Nephron (organoid): Measurements from ENCODE around the gene PSAPL1.
A peak's percentile ranks its signal among the peaks of the same experiment; 100 is the strongest.

Source experiments
- H3K27ac Mint-ChIP-seq, 3 experiments: 2 replicates each; pipeline ENCODE4 v1.8.0; 2020; ENCODE audit warnings: mixed read lengths in 3 of 3, mild to moderate bottlenecking in 2 of 3, moderate library complexity in 1 of 3
- H3K27me3 Mint-ChIP-seq: 2 replicates; pipeline ENCODE4 v1.8.0; 2021; ENCODE audit warnings: low read depth, mild to moderate bottlenecking, moderate library complexity, mixed read lengths
- H3K36me3 Mint-ChIP-seq: 2 replicates; pipeline ENCODE4 v1.8.0; 2020; ENCODE audit warnings: low read depth, mixed read lengths
- H3K4me1 Mint-ChIP-seq: 2 replicates; pipeline ENCODE4 v1.8.0; 2020; ENCODE audit warnings: mixed read lengths
- H3K4me3 Mint-ChIP-seq, 3 experiments: 2 replicates each; pipeline ENCODE4 v1.8.0; 2020; ENCODE audit warnings: mild to moderate bottlenecking in 3 of 3, mixed read lengths in 3 of 3, moderate library complexity in 2 of 3
- H3K9me3 Mint-ChIP-seq: 2 replicates; pipeline ENCODE4 v1.8.0; 2020; ENCODE audit warnings: mixed read lengths
- TF ChIP-seq, protein P1 (sequence below), 3 experiments: fragments of 200-600 bp; sonication (generic); IDR thresholded peaks; one replicate each; pipeline ENCODE4 v1.5.0; 2021; ENCODE audit warnings: antibody characterized with exemption in 3 of 3; ENCODE audit not compliant: unreplicated experiment in 3 of 3

The PSAPL1 gene

GRCh38 chr4:7475207-7475606 is 40.5 kb upstream of the PSAPL1 start:
- H3K9me3 Mint-ChIP-seq: no peaks in the 10 kb centered on the region
- H3K4me1 Mint-ChIP-seq: peaks cover 27% of the 10 kb centered on the region
- TF ChIP-seq, protein P1, sequence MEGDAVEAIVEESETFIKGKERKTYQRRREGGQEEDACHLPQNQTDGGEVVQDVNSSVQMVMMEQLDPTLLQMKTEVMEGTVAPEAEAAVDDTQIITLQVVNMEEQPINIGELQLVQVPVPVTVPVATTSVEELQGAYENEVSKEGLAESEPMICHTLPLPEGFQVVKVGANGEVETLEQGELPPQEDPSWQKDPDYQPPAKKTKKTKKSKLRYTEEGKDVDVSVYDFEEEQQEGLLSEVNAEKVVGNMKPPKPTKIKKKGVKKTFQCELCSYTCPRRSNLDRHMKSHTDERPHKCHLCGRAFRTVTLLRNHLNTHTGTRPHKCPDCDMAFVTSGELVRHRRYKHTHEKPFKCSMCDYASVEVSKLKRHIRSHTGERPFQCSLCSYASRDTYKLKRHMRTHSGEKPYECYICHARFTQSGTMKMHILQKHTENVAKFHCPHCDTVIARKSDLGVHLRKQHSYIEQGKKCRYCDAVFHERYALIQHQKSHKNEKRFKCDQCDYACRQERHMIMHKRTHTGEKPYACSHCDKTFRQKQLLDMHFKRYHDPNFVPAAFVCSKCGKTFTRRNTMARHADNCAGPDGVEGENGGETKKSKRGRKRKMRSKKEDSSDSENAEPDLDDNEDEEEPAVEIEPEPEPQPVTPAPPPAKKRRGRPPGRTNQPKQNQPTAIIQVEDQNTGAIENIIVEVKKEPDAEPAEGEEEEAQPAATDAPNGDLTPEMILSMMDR (IDR thresholded peaks at IDR 0.05; ENCODE audit: unreplicated experiment in 3 of 3): no peak
- H3K4me3 Mint-ChIP-seq: no peak overlapping the region
- H3K36me3 Mint-ChIP-seq: no peaks in the 10 kb centered on the region
- H3K27me3 Mint-ChIP-seq: peaks cover 16% of the 10 kb centered on the region
- H3K27ac Mint-ChIP-seq: no peak overlapping the region

- H3K4me1 Mint-ChIP-seq: peaks cover 27% of the 10 kb centered on the region
- H3K4me3 Mint-ChIP-seq: no peak overlapping the region
- H3K9me3 Mint-ChIP-seq: no peaks in the 10 kb centered on the region
- no peak overlapping the region for H3K27ac Mint-ChIP-seq
- H3K27me3 Mint-ChIP-seq: peaks cover 18% of the 10 kb centered on the region
- no peaks in the 10 kb centered on the region for H3K36me3 Mint-ChIP-seq
- TF ChIP-seq, protein P1 (IDR thresholded peaks at IDR 0.05; ENCODE audit: unreplicated experiment in 3 of 3): no peak
Measured at GRCh38 chr4:7474320-7474719, 39.6 kb upstream of the PSAPL1 start.

- no peaks in the 10 kb centered on the region for H3K36me3 Mint-ChIP-seq
- no peak overlapping the region for H3K4me3 Mint-ChIP-seq
- H3K27me3 Mint-ChIP-seq: peaks cover 15% of the 10 kb centered on the region
- no peaks in the 10 kb centered on the region for H3K9me3 Mint-ChIP-seq
- TF ChIP-seq, protein P1 (IDR thresholded peaks at IDR 0.05; ENCODE audit: unreplicated experiment in 3 of 3): no peak
- H3K4me1 Mint-ChIP-seq: peaks cover 27% of the 10 kb centered on the region
- H3K27ac Mint-ChIP-seq: no peak overlapping the region
Measured at GRCh38 chr4:7473081-7473480, 38.4 kb upstream of the PSAPL1 start.

DNA sequence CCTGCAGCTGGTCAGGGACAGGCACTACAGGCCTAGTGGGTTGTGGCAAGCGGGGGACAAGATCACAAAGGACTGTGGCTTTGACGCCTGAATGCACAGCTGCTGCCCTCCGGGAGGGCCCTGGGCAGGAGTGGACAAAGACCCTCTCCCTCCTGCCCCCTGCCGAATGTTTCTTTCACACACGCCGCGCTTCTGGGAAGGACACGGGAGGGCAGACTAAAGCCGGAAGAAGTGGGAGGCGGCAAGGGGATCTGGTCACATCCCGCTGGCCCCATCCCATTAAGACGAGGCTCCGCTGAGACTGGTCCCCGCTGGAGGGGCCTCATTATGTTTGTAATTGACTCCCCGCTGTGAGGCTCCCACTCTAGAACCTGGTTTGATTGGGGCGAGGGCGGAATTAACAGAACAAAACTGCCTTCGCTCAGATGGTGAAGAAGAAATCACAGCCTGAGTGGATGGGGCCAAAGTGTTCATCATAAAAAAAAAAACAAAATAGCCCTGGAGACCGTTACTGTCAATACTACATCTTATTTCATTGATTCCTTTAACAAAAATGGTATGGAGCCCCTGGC is 37.8 kb upstream of the PSAPL1 start:
- H3K4me1 Mint-ChIP-seq: peaks cover 27% of the 10 kb centered on the region
- no peak overlapping the region for H3K4me3 Mint-ChIP-seq
- H3K9me3 Mint-ChIP-seq: no peaks in the 10 kb centered on the region
- peaks cover 15% of the 10 kb centered on the region for H3K27me3 Mint-ChIP-seq
- no peaks in the 10 kb centered on the region for H3K36me3 Mint-ChIP-seq
- peak overlapping the region in 1 of 3 experiments; percentile 42 for H3K27ac Mint-ChIP-seq
- TF ChIP-seq, protein P1 (IDR thresholded peaks at IDR 0.05; ENCODE audit: unreplicated experiment in 3 of 3): peak in 2 of 3 experiments; percentile 19 to 31

- Mint-ChIP-seq H3K27me3 (peaks cover 11% of the 10 kb centered on the region), H3K4me1 (peaks cover 21% of the 10 kb centered on the region), H3K36me3 (no peaks in the 10 kb centered on the region), H3K9me3 (no peaks in the 10 kb centered on the region), H3K27ac (no peak overlapping the region), H3K4me3 (no peak overlapping the region)
- TF ChIP-seq, protein P1 (IDR thresholded peaks at IDR 0.05; ENCODE audit: unreplicated experiment in 3 of 3): no peak
Measured at GRCh38 chr4:7470522-7471128, 35.9 kb upstream of the PSAPL1 start.

DNA sequence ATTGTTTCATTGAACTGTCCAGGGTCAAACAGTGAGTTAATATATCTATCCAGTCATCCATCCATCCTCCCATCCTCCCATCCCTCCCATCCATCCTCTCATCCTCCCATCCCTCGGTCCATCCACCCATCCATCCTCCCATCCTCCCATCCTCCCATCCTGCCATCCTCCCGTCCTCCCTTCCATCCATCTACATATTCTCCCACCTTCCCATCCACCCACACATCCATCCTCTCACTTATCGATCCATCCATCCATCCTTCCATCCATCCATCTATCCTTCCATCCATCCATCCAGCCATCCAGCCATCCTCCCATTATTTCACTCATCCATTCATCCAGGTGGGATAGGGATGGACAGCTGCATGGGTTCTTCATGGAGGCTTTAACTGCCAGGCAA is 35.4 kb upstream of the PSAPL1 start:
- TF ChIP-seq, protein P1 (IDR thresholded peaks at IDR 0.05; ENCODE audit: unreplicated experiment in 3 of 3): no peak
- H3K4me1 Mint-ChIP-seq: peaks cover 21% of the 10 kb centered on the region
- H3K36me3 Mint-ChIP-seq: no peaks in the 10 kb centered on the region
- H3K27ac Mint-ChIP-seq: no peak overlapping the region
- no peak overlapping the region for H3K4me3 Mint-ChIP-seq
- H3K27me3 Mint-ChIP-seq: peaks cover 11% of the 10 kb centered on the region
- H3K9me3 Mint-ChIP-seq: no peaks in the 10 kb centered on the region
